Stimulated activated CD4-positive, alpha-beta T cell treated with anti-CD3 and anti-CD28 coated beads, Interleukin-12 subunit alpha, Interleukin-12 subunit beta, amount 100 ng/mL, for 24 hours (primary cell): ENCODE data around the gene OR2M4.
"Not testable (repeated sequence)": the region's sequence is repeated elsewhere in the genome, so short reads cannot be mapped to it uniquely, and the experiment has no call there.

Experiments
- DNase-seq, 2 experiments: peaks; one replicate each; pipeline ENCODE4 v3.0.0-alpha.2; 2020; ENCODE audit warnings: low read depth in 2 of 2

OR2M4 gene

GRCh38 chr1:248231117-248231516 lies at the start of gene OR2M4:
OR2M4 (plus strand) TSS chr1:248231417; CDS start chr1:248238929, 7,512 bp downstream.
- DNase-seq = no peak

GRCh38 chr1:248183996-248184395 lies 47.2 kb upstream of the OR2M4 start:
- no peak for DNase-seq

GRCh38 chr1:248187363-248187762 lies 43.9 kb upstream of the OR2M4 start:
- DNase-seq = no peak

- DNase-seq = no peak
These were observed 42.2 kb upstream of the OR2M4 start for GRCh38 chr1:248189026-248189425.

GRCh38 chr1:248194117-248194516 lies 37.1 kb upstream of the OR2M4 start:
- DNase-seq = no peak

GRCh38 chr1:248196965-248197364 lies 34.3 kb upstream of the OR2M4 start, which contains the start of gene OR2M3:
OR2M3 (plus strand) TSS chr1:248197265; CDS start chr1:248203068, 5,803 bp downstream.
- DNase-seq = no peak

GRCh38 chr1:248215880-248216279 lies 15.3 kb upstream of the OR2M4 start:
- no peak for DNase-seq

- no peak for DNase-seq
These were observed 5.7 kb upstream of the OR2M4 start for GRCh38 chr1:248225537-248225936.

- no peak for DNase-seq
These were observed 1.8 kb upstream of the OR2M4 start for GRCh38 chr1:248229360-248229908.

- no peak for DNase-seq
These were observed 8.3 kb downstream of the OR2M4 start for GRCh38 chr1:248239478-248239877.

- peak in 1 of 2 experiments; percentile 6 for DNase-seq
These were observed 12.0 kb downstream of the OR2M4 start for GRCh38 chr1:248243204-248243603.

GRCh38 chr1:248259309-248259708 lies 28.1 kb downstream of the OR2M4 start:
- not testable (repeated sequence) for DNase-seq

GRCh38 chr1:248268178-248268577 lies 37.0 kb downstream of the OR2M4 start:
- DNase-seq = no peak

- DNase-seq = not testable (repeated sequence)
These were observed 42.0 kb downstream of the OR2M4 start for GRCh38 chr1:248273225-248273624.

GRCh38 chr1:248277876-248278275 lies 46.7 kb downstream of the OR2M4 start, which contains the start of gene OR2T33:
OR2T33 (minus strand) TSS chr1:248277976; CDS start chr1:248273814, 4,162 bp downstream.
- no peak for DNase-seq

- no peak for DNase-seq
These were observed 57.2 kb downstream of the OR2M4 start for GRCh38 chr1:248288391-248288790.
